GM18526 (cell line): ENCODE data around the gene ADGRL3.

Experiments
- POLR2A ChIP-seq: IDR thresholded peaks from 3 replicates; pipeline ENCODE4 v1.6.1; 2011; ENCODE audit not compliant: insufficient read length; ENCODE audit errors: extremely low read depth

Gene ADGRL3

GRCh38 chr4:62028745-62029144 is 828.6 kb downstream of the ADGRL3 start:
- TF ChIP-seq POLR2A, result no peak

DNA sequence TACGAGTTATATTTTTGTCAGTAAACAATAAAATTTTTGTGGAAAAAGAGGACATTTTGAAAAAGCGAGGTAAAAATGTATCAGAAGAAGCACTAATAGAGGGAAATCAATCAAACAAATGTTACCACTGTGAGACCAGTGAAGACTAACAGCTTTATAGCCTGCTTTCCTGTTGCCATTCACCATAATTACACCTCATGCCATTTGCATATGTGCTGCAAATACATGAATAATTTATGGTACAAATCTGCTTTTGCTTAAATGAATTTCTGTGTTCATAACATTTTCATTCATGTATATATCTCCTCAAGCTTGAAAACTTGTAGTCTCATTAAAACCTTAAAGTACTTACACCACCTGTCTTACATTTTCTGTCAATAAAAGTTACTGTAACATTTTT is 830.8 kb downstream of the ADGRL3 start:
- TF ChIP-seq POLR2A, result no peak

DNA sequence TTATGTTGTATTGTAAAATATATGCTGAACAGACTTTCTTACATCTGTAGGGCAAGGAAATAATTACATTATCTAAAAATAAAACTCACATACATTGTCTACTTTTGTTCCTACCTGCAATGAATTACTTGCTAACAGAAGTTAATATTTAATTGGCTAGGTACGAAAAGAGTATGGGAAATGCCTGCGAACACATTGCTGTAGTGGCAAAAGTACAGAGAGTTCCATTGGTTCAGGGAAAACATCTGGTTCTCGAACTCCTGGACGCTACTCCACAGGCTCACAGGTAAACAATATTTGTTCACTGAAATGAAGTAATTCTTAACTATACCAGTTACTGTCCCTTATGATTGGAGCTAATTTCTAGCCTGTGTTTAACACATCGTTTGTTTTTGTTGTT is 837.4 kb downstream of the ADGRL3 start:
- TF ChIP-seq POLR2A, result no peak

- no peak for TF ChIP-seq POLR2A
Observed at GRCh38 chr4:62051332-62051731, 851.2 kb downstream of the ADGRL3 start.

DNA sequence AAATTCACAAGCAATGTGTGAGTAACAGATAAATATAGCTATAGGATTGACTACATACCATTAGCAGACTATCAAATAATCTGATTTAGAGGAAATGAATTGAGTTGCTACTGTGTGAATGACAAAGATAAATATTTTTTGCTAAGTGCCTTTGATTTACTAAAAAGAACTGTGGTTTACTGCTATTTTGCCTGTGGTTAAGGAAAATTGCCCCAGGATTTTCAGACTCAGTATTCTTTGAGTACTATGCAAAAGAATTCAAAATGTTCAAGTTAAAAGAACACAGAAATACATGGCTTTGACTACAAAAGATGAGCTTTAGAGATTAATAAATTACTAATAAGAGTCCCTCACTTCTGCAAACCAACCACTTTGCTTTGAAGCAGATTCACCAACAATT is 853.8 kb downstream of the ADGRL3 start:
- TF ChIP-seq POLR2A, result no peak

- no peak for TF ChIP-seq POLR2A
Observed at GRCh38 chr4:62057031-62057430, 856.9 kb downstream of the ADGRL3 start.

GRCh38 chr4:62058571-62058970 is 858.4 kb downstream of the ADGRL3 start:
- TF ChIP-seq POLR2A, result no peak

- no peak for TF ChIP-seq POLR2A
Observed at GRCh38 chr4:62070291-62070852, 870.2 kb downstream of the ADGRL3 start.

DNA sequence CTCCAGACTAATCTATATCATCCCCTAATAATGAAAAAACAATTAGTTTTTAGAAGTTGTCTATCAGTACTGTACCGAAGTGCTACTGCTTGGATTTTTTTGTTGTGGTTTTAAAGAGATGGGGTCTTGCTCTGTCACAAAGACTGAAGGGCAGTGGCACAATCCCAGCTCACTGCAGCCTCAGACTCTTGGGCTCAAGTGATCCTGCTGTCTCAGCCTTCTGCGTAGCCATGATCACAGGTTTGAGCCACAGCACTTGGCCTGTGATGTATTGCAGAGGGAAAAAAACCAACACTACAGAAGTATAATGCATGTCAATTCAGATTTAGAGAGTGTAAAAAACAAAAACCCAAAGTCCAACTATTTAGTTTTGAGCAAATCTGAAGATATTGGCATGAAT is 875.0 kb downstream of the ADGRL3 start:
- TF ChIP-seq POLR2A, result no peak

DNA sequence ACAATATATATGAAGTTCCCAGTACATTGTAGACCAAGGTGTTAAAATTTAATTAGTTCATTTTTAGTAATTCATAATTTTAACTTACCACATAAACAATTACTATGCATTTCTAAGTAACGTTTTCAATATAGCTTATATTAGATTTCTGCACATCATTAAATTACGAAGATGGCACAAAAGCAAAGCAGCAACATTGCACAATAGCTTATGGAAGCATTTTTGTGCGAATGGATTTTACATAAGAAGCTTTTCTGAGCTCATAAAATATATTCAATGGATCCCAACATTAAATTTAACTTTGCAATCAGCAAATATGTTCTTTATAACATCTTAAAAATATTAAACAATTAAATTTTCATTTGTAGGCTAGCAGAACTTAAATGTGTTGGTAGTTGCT is 875.4 kb downstream of the ADGRL3 start:
- no peak for TF ChIP-seq POLR2A

DNA sequence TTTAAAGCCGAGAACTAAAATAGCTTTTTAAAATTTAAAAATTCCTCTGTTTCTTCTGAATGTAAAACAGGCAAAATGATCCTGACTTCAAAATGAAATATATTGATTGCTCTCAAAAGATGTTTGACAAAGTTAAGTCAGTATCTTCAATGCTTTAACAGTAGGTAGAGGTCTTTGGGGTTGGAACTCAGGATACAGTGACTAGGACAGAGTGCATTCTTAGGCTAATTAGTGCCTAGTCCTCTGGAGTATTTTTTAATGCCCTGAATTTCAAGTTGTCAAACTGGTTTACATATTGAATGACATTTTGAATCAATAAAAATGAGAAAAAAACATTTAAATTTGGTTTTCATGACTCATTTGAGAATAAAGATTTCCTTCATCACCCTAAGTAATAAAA is 877.3 kb downstream of the ADGRL3 start:
- TF ChIP-seq POLR2A, result no peak

- no peak for TF ChIP-seq POLR2A
Observed at GRCh38 chr4:62080431-62080830, 880.3 kb downstream of the ADGRL3 start.

DNA sequence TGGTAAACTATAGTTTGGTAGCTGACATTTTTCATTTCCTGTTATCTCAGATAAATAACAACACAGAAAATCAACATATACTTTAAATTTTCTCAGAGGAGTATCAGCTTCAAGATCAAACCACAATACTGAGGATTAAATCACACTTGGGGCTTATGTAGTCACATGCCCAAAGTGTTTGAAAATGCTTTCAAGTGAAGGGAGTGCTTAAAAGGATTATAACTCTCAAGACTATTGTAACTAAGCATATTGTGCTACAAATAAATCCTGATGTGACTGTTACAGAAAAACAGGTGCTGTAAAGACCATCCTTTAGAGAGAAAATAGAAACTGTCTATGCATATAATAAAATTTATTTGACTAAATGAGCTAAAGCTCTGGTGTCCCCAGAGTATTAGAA is 887.6 kb downstream of the ADGRL3 start:
- TF ChIP-seq POLR2A, result no peak

DNA sequence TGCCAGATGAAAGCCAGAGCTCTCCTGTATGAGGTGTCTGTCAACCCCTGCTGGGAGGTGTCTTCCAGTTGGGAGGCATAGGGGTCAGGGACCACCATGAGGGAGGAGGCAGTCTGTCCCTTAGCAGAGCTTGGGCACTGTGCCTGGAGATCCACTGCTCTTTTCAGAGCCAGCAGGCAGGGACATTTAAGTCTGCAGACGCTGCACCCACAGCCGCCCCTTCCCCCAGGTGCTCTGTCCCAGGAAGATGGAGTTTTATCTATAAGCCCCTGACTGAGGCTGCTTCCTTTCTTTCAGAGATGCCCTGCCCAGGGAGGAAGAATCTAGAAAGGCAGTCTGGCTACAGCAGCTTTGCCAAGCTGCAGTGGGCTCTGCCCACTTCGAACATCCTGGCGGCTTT is 893.6 kb downstream of the ADGRL3 start:
- no peak for TF ChIP-seq POLR2A

GRCh38 chr4:62096881-62097280 is 896.8 kb downstream of the ADGRL3 start:
- TF ChIP-seq POLR2A, result no peak

GRCh38 chr4:62115216-62115615 is 915.1 kb downstream of the ADGRL3 start:
- no peak for TF ChIP-seq POLR2A

DNA sequence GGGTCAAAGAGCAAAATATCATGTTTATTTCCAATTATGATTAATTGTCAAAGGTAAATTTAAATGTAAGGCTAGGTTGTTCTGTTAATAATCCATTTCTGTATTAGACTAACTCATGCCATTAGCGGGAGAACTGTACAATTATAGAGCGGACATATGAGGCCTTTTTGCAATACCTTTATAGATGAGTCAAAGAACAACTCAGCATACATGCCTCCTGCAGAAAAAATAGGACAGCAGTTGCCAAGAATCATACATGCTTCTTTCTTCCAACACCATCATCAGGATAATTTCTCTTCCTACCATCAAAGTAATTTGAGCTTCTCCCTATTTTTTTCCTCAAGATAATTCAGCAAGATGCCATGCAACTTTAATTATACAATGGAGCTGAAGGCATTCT is 917.8 kb downstream of the ADGRL3 start:
- no peak for TF ChIP-seq POLR2A

- TF ChIP-seq POLR2A, result no peak
Observed at GRCh38 chr4:62118558-62118957, 918.4 kb downstream of the ADGRL3 start.

DNA sequence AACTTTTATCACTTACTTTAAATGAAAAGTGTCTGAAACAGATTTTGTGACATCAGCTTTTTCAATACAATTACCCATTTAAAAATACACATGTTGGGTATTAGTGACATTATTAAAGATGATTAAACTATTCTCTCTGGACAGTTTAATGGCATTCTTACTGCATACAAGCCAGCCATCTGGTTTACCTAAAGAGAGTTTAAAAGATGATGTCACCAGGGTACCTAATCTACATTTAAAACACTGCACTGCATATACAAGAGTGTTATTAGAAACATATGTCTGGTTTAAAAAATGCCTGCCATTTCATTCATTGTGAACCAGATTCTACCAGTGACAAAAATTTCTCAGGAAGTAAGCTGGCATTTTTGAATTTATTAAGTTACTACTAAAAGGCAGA is 919.1 kb downstream of the ADGRL3 start:
- no peak for TF ChIP-seq POLR2A
